ENCODE results near the gene NTSR2.

Gene NTSR2

GRCh38 chr2:11676640-11677039 lies 6.6 kb upstream of the NTSR2 start:
- DNase-seq: no peak
- 83% methylated on average over 9 of the region's 11 CpGs for WGBS
- H3K23ac ChIP-seq (ENCODE audit: low read length in 2 of 2): no peak overlapping the region

GRCh38 chr2:11675423-11676112 lies 5.6 kb upstream of the NTSR2 start:
- no peak overlapping the region for H2BK5ac ChIP-seq (ENCODE audit: low read depth, low read length, poor library complexity, severe bottlenecking)
- H2BK12ac ChIP-seq (ENCODE audit: low read length in 2 of 2): no peak overlapping the region
- no peak overlapping the region for H2AFZ ChIP-seq (ENCODE audit: low read depth, low read length)
- no peak overlapping the region for H3K18ac ChIP-seq (ENCODE audit: low read depth in 1 of 2, low read length in 2 of 2)
- no peak overlapping the region for H4K8ac ChIP-seq (ENCODE audit: low read length)
- H3K14ac ChIP-seq (ENCODE audit: low read length in 2 of 2): no peak overlapping the region
- H2BK15ac ChIP-seq (ENCODE audit: low read depth, poor library complexity, severe bottlenecking): no peak overlapping the region
- DNase-seq: no peak
- peaks cover 4% of the 10 kb centered on the region for H3K4me1 ChIP-seq (ENCODE audit: control insufficient read depth, insufficient read depth, low read depth, low read length)
- no peak overlapping the region for H2BK120ac ChIP-seq (ENCODE audit: low read depth, low read length)
- no peaks in the 10 kb centered on the region for H3K36me3 ChIP-seq (ENCODE audit: control insufficient read depth in 1 of 2, insufficient read depth in 2 of 2, low read depth in 1 of 2, low read length in 2 of 2)
- H3K27ac ChIP-seq (ENCODE audit: low read length, poor library complexity, severe bottlenecking): no peak overlapping the region
- no peak overlapping the region for H3K9ac ChIP-seq (ENCODE audit: low read length)
- no peaks in the 10 kb centered on the region for H3K79me1 ChIP-seq (replicated peaks; ENCODE audit: low read length, poor library complexity, severe bottlenecking)
- peaks cover 34 to 85% of the 10 kb centered on the region in 2 experiments for H3K27me3 ChIP-seq (ENCODE audit: control insufficient read depth in 1 of 2, insufficient read depth in 1 of 2, low read length in 2 of 2)
- no peak overlapping the region for H3K4me3 ChIP-seq (ENCODE audit: insufficient read depth in 1 of 2, low read depth in 1 of 2, low read length in 2 of 2)
- no peak overlapping the region for H3K4me2 ChIP-seq (ENCODE audit: low read length, poor library complexity, severe bottlenecking)
- no peak overlapping the region for H3K4ac ChIP-seq (ENCODE audit: low read depth in 1 of 2, low read length in 2 of 2)
- no peaks in the 10 kb centered on the region for H3K9me3 ChIP-seq (ENCODE audit: control insufficient read depth, low read length)
- no peak overlapping the region for H2AK5ac ChIP-seq (ENCODE audit: low read length, severe bottlenecking)
- 68% methylated on average over 3 of the region's 3 CpGs for WGBS
- H3K23ac ChIP-seq (ENCODE audit: low read length in 2 of 2): no peak overlapping the region
- no peak overlapping the region for H4K91ac ChIP-seq (ENCODE audit: low read length)

More at GRCh38 chr2:11676640-11677039, 6.6 kb upstream of the NTSR2 start:
- H2BK5ac ChIP-seq (ENCODE audit: low read depth, low read length, poor library complexity, severe bottlenecking): no peak overlapping the region
- no peak overlapping the region for H4K91ac ChIP-seq (ENCODE audit: low read length)
- H2AFZ ChIP-seq (ENCODE audit: low read depth, low read length): no peak overlapping the region
- peaks cover 29 to 83% of the 10 kb centered on the region in 2 experiments for H3K27me3 ChIP-seq (ENCODE audit: control insufficient read depth in 1 of 2, insufficient read depth in 1 of 2, low read length in 2 of 2)
- no peak overlapping the region for H3K4me2 ChIP-seq (ENCODE audit: low read length, poor library complexity, severe bottlenecking)
- no peaks in the 10 kb centered on the region for H3K9me3 ChIP-seq (ENCODE audit: control insufficient read depth, low read length)
- no peaks in the 10 kb centered on the region for H3K36me3 ChIP-seq (ENCODE audit: control insufficient read depth in 1 of 2, insufficient read depth in 2 of 2, low read depth in 1 of 2, low read length in 2 of 2)
- H3K18ac ChIP-seq (ENCODE audit: low read depth in 1 of 2, low read length in 2 of 2): no peak overlapping the region
- peaks cover 4% of the 10 kb centered on the region for H3K4me1 ChIP-seq (ENCODE audit: control insufficient read depth, insufficient read depth, low read depth, low read length)
- H3K4ac ChIP-seq (ENCODE audit: low read depth in 1 of 2, low read length in 2 of 2): no peak overlapping the region
- no peak overlapping the region for H2BK12ac ChIP-seq (ENCODE audit: low read length in 2 of 2)
- no peak overlapping the region for H3K9ac ChIP-seq (ENCODE audit: low read length)
- no peak overlapping the region for H3K4me3 ChIP-seq (ENCODE audit: insufficient read depth in 1 of 2, low read depth in 1 of 2, low read length in 2 of 2)
- H2BK15ac ChIP-seq (ENCODE audit: low read depth, poor library complexity, severe bottlenecking): no peak overlapping the region
- H4K8ac ChIP-seq (ENCODE audit: low read length): no peak overlapping the region
- no peak overlapping the region for H3K14ac ChIP-seq (ENCODE audit: low read length in 2 of 2)
- H3K79me1 ChIP-seq (replicated peaks; ENCODE audit: low read length, poor library complexity, severe bottlenecking): no peaks in the 10 kb centered on the region
- H2BK120ac ChIP-seq (ENCODE audit: low read depth, low read length): no peak overlapping the region
- no peak overlapping the region for H3K27ac ChIP-seq (ENCODE audit: low read length, poor library complexity, severe bottlenecking)
- H2AK5ac ChIP-seq (ENCODE audit: low read length, severe bottlenecking): no peak overlapping the region

- H2BK120ac ChIP-seq (ENCODE audit: low read depth, low read length): no peak overlapping the region
- no peak overlapping the region for H2BK5ac ChIP-seq (ENCODE audit: low read depth, low read length, poor library complexity, severe bottlenecking)
- no peaks in the 10 kb centered on the region for H3K36me3 ChIP-seq (ENCODE audit: control insufficient read depth in 1 of 2, insufficient read depth in 2 of 2, low read depth in 1 of 2, low read length in 2 of 2)
- no peak overlapping the region for H3K4me2 ChIP-seq (ENCODE audit: low read length, poor library complexity, severe bottlenecking)
- H4K8ac ChIP-seq (ENCODE audit: low read length): no peak overlapping the region
- no peak overlapping the region for H2BK15ac ChIP-seq (ENCODE audit: low read depth, poor library complexity, severe bottlenecking)
- H3K27ac ChIP-seq (ENCODE audit: low read length, poor library complexity, severe bottlenecking): no peak overlapping the region
- H3K18ac ChIP-seq (ENCODE audit: low read depth in 1 of 2, low read length in 2 of 2): no peak overlapping the region
- H3K4ac ChIP-seq (ENCODE audit: low read depth in 1 of 2, low read length in 2 of 2): no peak overlapping the region
- H3K79me1 ChIP-seq (replicated peaks; ENCODE audit: low read length, poor library complexity, severe bottlenecking): no peaks in the 10 kb centered on the region
- no peak overlapping the region for H4K91ac ChIP-seq (ENCODE audit: low read length)
- no peak overlapping the region for H2BK12ac ChIP-seq (ENCODE audit: low read length in 2 of 2)
- H3K4me1 ChIP-seq (ENCODE audit: control insufficient read depth, insufficient read depth, low read depth, low read length): peaks cover 4% of the 10 kb centered on the region
- no peak overlapping the region for H2AFZ ChIP-seq (ENCODE audit: low read depth, low read length)
- H3K14ac ChIP-seq (ENCODE audit: low read length in 2 of 2): no peak overlapping the region
- H2AK5ac ChIP-seq (ENCODE audit: low read length, severe bottlenecking): no peak overlapping the region
- no peak overlapping the region for H3K4me3 ChIP-seq (ENCODE audit: insufficient read depth in 1 of 2, low read depth in 1 of 2, low read length in 2 of 2)
- whole genome bisulfite sequencing: 75% methylated on average over 8 of the region's 10 CpGs
- H3K27me3 ChIP-seq (ENCODE audit: control insufficient read depth in 1 of 2, insufficient read depth in 1 of 2, low read length in 2 of 2): peaks cover 40 to 85% of the 10 kb centered on the region in 2 experiments
- no peak overlapping the region for H3K9ac ChIP-seq (ENCODE audit: low read length)
- DNase-seq: no peak
- H3K9me3 ChIP-seq (ENCODE audit: control insufficient read depth, low read length): no peaks in the 10 kb centered on the region
- H3K23ac ChIP-seq (ENCODE audit: low read length in 2 of 2): no peak overlapping the region
These were observed 5.0 kb upstream of the NTSR2 start for GRCh38 chr2:11674983-11675382.

- Histone ChIP-seq H4K91ac (ENCODE audit: low read length) (no peak overlapping the region), H3K14ac (ENCODE audit: low read length in 2 of 2) (no peak overlapping the region), H3K4me2 (ENCODE audit: low read length, poor library complexity, severe bottlenecking) (no peak overlapping the region), H2AK5ac (ENCODE audit: low read length, severe bottlenecking) (no peak overlapping the region), H2BK5ac (ENCODE audit: low read depth, low read length, poor library complexity, severe bottlenecking) (no peak overlapping the region), H3K36me3 (ENCODE audit: control insufficient read depth in 1 of 2, insufficient read depth in 2 of 2, low read depth in 1 of 2, low read length in 2 of 2) (peaks cover 0 to 4% of the 10 kb centered on the region in 2 experiments), H2BK12ac (ENCODE audit: low read length in 2 of 2) (no peak overlapping the region), H3K9me3 (ENCODE audit: control insufficient read depth, low read length) (no peaks in the 10 kb centered on the region), H3K4me3 (ENCODE audit: insufficient read depth in 1 of 2, low read depth in 1 of 2, low read length in 2 of 2) (no peak overlapping the region), H2AFZ (ENCODE audit: low read depth, low read length) (no peak overlapping the region), H3K27me3 (ENCODE audit: control insufficient read depth in 1 of 2, insufficient read depth in 1 of 2, low read length in 2 of 2) (peaks cover 41 to 78% of the 10 kb centered on the region in 2 experiments), H3K23ac (ENCODE audit: low read length in 2 of 2) (no peak overlapping the region), H3K4ac (ENCODE audit: low read depth in 1 of 2, low read length in 2 of 2) (no peak overlapping the region), H3K18ac (ENCODE audit: low read depth in 1 of 2, low read length in 2 of 2) (no peak overlapping the region), H3K9ac (ENCODE audit: low read length) (no peak overlapping the region), H3K4me1 (ENCODE audit: control insufficient read depth, insufficient read depth, low read depth, low read length) (peaks cover 9% of the 10 kb centered on the region), H4K8ac (ENCODE audit: low read length) (no peak overlapping the region), H3K79me1 (replicated peaks; ENCODE audit: low read length, poor library complexity, severe bottlenecking) (no peaks in the 10 kb centered on the region), H2BK15ac (ENCODE audit: low read depth, poor library complexity, severe bottlenecking) (no peak overlapping the region), H3K27ac (ENCODE audit: low read length, poor library complexity, severe bottlenecking) (no peak overlapping the region), H2BK120ac (ENCODE audit: low read depth, low read length) (no peak overlapping the region)
- WGBS: 84% methylated on average over 2 of the region's 3 CpGs
- DNase-seq: no peak
These were observed 2.4 kb upstream of the NTSR2 start for GRCh38 chr2:11672407-11672806.

Measured in mesenchymal stem cell (in vitro differentiated cells and primary cell).